DND-41 (cell line): Measurements from ENCODE around the gene FAM53B.

ENCODE experiments used
- CTCF ChIP-seq: IDR thresholded peaks from 2 replicates; pipeline ENCODE4 v1.5.1; 2012; ENCODE audit warnings: borderline replicate concordance, low read length, moderate library complexity, mild to moderate bottlenecking; ENCODE audit not compliant: poor library complexity, severe bottlenecking; ENCODE audit errors: extremely low read depth
- EZH2 ChIP-seq: IDR thresholded peaks from 3 replicates; pipeline ENCODE4 v1.6.1; 2012; ENCODE audit warnings: borderline replicate concordance, low read depth, mild to moderate bottlenecking, moderate library complexity, low read length, inconsistent platforms; ENCODE audit not compliant: severe bottlenecking

DNA sequence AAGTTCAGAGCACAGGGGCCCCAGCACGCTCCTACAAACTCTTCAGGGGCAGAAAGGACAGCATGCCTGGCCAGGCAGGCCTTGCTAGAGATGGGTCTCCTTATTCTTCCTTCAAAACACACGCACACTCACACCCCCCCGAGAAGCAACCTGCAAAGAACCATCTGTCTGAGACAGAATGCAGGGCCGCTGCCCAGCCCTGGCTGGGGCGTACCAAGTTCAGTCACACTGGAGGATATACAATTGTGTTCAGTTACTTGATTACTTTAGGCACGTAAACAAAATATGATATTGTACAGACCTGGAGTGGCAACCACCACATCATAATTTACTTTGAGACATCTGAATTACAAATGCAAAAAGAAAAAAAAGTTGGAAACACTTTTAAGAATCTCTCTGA lies 5.7 kb downstream of the FAM53B start:
- TF ChIP-seq CTCF: no peak
- TF ChIP-seq EZH2: no peak
